Gastrocnemius medialis (tissue), 4 donors: Measurements from ENCODE around the gene ACTN2.

Experiments
- POLR2A ChIP-seq, 2 donors: fragments of 450-650 bp; IDR thresholded peaks; one replicate each; pipeline ENCODE4 v1.6.1; 2017; ENCODE audit warnings: antibody characterized with exemption in 2 of 2, mild to moderate bottlenecking in 2 of 2, moderate library complexity in 2 of 2
- TF ChIP-seq, protein P1 (sequence below), 5 experiments: fragments of 450-650 bp in 3 of 5; fragments of 200-600 bp in 2 of 5; sonication (generic) in 2 of 5; IDR thresholded peaks in 4 of 5; conservative IDR thresholded peaks in 1 of 5; 1 replicate in 4 of 5; 2 replicates in 1 of 5; pipeline ENCODE4 v1.5.1; 2016 to 2019; ENCODE audit warnings: antibody characterized with exemption in 5 of 5, mild to moderate bottlenecking in 3 of 5, moderate library complexity in 3 of 5

DNA sequence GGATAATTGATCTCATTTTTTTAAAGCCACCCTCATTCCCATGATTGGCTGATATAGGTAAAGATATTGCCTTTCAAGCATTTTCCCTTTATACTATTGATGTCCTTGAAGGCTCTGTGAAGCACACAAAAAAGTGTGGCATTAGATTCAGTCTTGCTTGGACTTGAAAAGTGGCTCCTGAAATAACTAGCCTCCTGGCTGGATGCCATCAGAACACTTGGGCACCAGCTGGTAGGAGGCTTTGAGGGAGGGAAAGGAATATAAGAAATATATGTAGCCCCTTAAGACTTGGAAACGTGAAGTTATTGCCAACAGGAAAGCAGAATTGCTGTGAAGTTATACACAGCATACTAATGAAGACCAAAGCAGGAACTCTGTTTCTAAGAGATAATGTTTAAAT, 122.8 kb downstream of the ACTN2 start:
- TF ChIP-seq, protein P1, sequence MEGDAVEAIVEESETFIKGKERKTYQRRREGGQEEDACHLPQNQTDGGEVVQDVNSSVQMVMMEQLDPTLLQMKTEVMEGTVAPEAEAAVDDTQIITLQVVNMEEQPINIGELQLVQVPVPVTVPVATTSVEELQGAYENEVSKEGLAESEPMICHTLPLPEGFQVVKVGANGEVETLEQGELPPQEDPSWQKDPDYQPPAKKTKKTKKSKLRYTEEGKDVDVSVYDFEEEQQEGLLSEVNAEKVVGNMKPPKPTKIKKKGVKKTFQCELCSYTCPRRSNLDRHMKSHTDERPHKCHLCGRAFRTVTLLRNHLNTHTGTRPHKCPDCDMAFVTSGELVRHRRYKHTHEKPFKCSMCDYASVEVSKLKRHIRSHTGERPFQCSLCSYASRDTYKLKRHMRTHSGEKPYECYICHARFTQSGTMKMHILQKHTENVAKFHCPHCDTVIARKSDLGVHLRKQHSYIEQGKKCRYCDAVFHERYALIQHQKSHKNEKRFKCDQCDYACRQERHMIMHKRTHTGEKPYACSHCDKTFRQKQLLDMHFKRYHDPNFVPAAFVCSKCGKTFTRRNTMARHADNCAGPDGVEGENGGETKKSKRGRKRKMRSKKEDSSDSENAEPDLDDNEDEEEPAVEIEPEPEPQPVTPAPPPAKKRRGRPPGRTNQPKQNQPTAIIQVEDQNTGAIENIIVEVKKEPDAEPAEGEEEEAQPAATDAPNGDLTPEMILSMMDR (IDR thresholded peaks at IDR 0.05 in 4 of 5, conservative IDR thresholded peaks at IDR 0.05 in 1 of 5) = no peak
- no peak for TF ChIP-seq POLR2A (IDR thresholded peaks at IDR 0.05)
